H1 (cell line): Measurements from ENCODE around the gene SPIRE1. TPM values are rescaled to one million over a fixed set of nuclear protein-coding genes. Genes with fewer than 3 reads are reported as not detected.

Source experiments
- CTCF ChIA-PET: fragments of 300-600 bp; sonication (Branson Sonifier 250); formaldehyde crosslinking; loops from one replicate; lab custom pipeline; 2021; ENCODE audit not compliant: partially characterized antibody; lab: Charles Lee
- POLR2A ChIA-PET: fragments of 300-600 bp; sonication (Branson Sonifier 250); formaldehyde crosslinking; loops from one replicate; lab custom pipeline; 2021; ENCODE audit warnings: inconsistent platforms; ENCODE audit not compliant: partially characterized antibody; lab: Charles Lee
- DNase-seq, 2 experiments: peaks; one replicate each; pipeline versions ENCODE4 v3.0.0 to v3.0.0-alpha.2; 2010 to 2022; ENCODE audit warnings: low spot score in 2 of 2, low read depth in 1 of 2, mixed read lengths in 1 of 2
- FAIRE-seq: peaks from 2 replicates; lab custom pipeline; 2011; peaks lifted over from hg19 to GRCh38; lab: Jason Lieb, UNC
- H2AFZ ChIP-seq: 2 replicates; pipeline ENCODE4 v1.8.1; 2012; ENCODE audit warnings: low read length, inconsistent platforms
- H2AK5ac ChIP-seq: 2 replicates; pipeline ENCODE4 v1.6.1; 2013; ENCODE audit warnings: low read depth, low read length
- H2BK120ac ChIP-seq: replicated peaks from 2 replicates; pipeline ENCODE3; 2013; ENCODE audit warnings: low read depth, low read length, inconsistent platforms
- H2BK12ac ChIP-seq: 2 replicates; pipeline ENCODE4 v1.6.1; 2013; ENCODE audit warnings: low read depth, low read length
- H2BK15ac ChIP-seq: 2 replicates; pipeline ENCODE4 v1.6.1; 2013; ENCODE audit warnings: low read length
- H2BK20ac ChIP-seq: 2 replicates; pipeline ENCODE4 v1.6.1; 2013; ENCODE audit warnings: low read length
- H2BK5ac ChIP-seq: 2 replicates; pipeline ENCODE4 v1.6.1; 2013; ENCODE audit warnings: low read depth, low read length
- H3K14ac ChIP-seq: 2 replicates; pipeline ENCODE4 v1.6.1; 2013; ENCODE audit warnings: inconsistent platforms; ENCODE audit not compliant: insufficient read length
- H3K18ac ChIP-seq: 2 replicates; pipeline ENCODE4 v1.6.1; 2013; ENCODE audit warnings: low read length; ENCODE audit errors: extremely low read depth
- H3K23ac ChIP-seq: 2 replicates; pipeline ENCODE4 v1.6.1; 2013; ENCODE audit warnings: inconsistent platforms; ENCODE audit not compliant: insufficient read length
- H3K23me2 ChIP-seq: 2 replicates; pipeline ENCODE4 v1.6.1; 2013; ENCODE audit warnings: low read depth, low read length
- H3K27ac ChIP-seq: 2 replicates; pipeline ENCODE4 v1.6.1; 2011; ENCODE audit warnings: low read depth, low read length, inconsistent platforms
- H3K27me3 ChIP-seq, 4 experiments: replicated peaks in 1 of 4; 1 replicate in 1 of 4; 2 replicates in 3 of 4; pipeline versions ENCODE4 v1.6.1 to v1.8.1; 2011 to 2013; ENCODE audit warnings: low read length in 3 of 4, mild to moderate bottlenecking in 3 of 4, inconsistent platforms in 2 of 4, mixed read lengths in 2 of 4, moderate library complexity in 1 of 4; ENCODE audit not compliant: control insufficient read depth in 3 of 4, insufficient read depth in 3 of 4; ENCODE audit errors: extremely low read depth in 1 of 4
- H3K36me3 ChIP-seq, 4 experiments: 2 replicates each; pipeline versions ENCODE4 v1.6.1 to v1.8.1; 2011 to 2013; ENCODE audit warnings: mild to moderate bottlenecking in 4 of 4, low read length in 3 of 4, moderate library complexity in 2 of 4, control low read depth in 1 of 4, inconsistent platforms in 1 of 4; ENCODE audit not compliant: insufficient read depth in 4 of 4, control insufficient read depth in 2 of 4
- H3K4ac ChIP-seq: replicated peaks from 2 replicates; pipeline ENCODE3; 2013; ENCODE audit warnings: low read length, low read depth, mixed read lengths, inconsistent platforms; ENCODE audit not compliant: insufficient read length
- H3K4me1 ChIP-seq, 4 experiments: replicated peaks in 1 of 4; 1 replicate in 1 of 4; 2 replicates in 3 of 4; pipeline versions ENCODE4 v1.6.1 to v1.8.1; 2011 to 2013; ENCODE audit warnings: low read length in 3 of 4, inconsistent platforms in 2 of 4, mixed read lengths in 1 of 4; ENCODE audit not compliant: insufficient read depth in 4 of 4, control insufficient read depth in 3 of 4
- H3K4me2 ChIP-seq, 2 experiments: 2 replicates each; pipeline versions ENCODE4 v1.6.1 to v1.8.1; 2011 to 2013; ENCODE audit warnings: low read depth in 2 of 2, low read length in 2 of 2, control low read depth in 1 of 2, inconsistent platforms in 1 of 2, mild to moderate bottlenecking in 1 of 2; ENCODE audit not compliant: insufficient read depth in 1 of 2
- H3K4me3 ChIP-seq, 4 experiments: fragments of 200-600, 300-600 bp in 1 of 4; sonication (generic), shearing (Covaris generic), sonication (Bioruptor Twin) in 1 of 4; 2 replicates each; pipeline versions ENCODE4 v1.5.1 to v1.8.1; 2011 to 2016; ENCODE audit warnings: low read length in 4 of 4, low read depth in 3 of 4, control low read depth in 2 of 4, inconsistent platforms in 2 of 4, mild to moderate bottlenecking in 2 of 4, mixed read lengths in 1 of 4, moderate library complexity in 1 of 4; ENCODE audit not compliant: insufficient read depth in 2 of 4; ENCODE audit errors: extremely low read depth in 1 of 4
- H3K56ac ChIP-seq: replicated peaks from 2 replicates; pipeline ENCODE3; 2013; ENCODE audit warnings: low read depth, mild to moderate bottlenecking, mixed read lengths, low read length, inconsistent platforms; ENCODE audit not compliant: insufficient read length
- H3K79me1 ChIP-seq: 2 replicates; pipeline ENCODE4 v1.6.1; 2013; ENCODE audit warnings: low read depth, low read length, control low read depth
- H3K79me2 ChIP-seq, 2 experiments: 2 replicates each; pipeline versions ENCODE4 v1.6.1 to v1.8.1; 2012 to 2013; ENCODE audit warnings: low read length in 2 of 2, mild to moderate bottlenecking in 2 of 2, inconsistent platforms in 1 of 2; ENCODE audit not compliant: insufficient read depth in 2 of 2, control insufficient read depth in 1 of 2
- H3K9ac ChIP-seq, 4 experiments: replicated peaks in 1 of 4; 1 replicate in 1 of 4; 2 replicates in 3 of 4; pipeline versions ENCODE4 v1.6.1 to v1.8.1; 2011 to 2013; ENCODE audit warnings: low read depth in 3 of 4, low read length in 3 of 4, control low read depth in 2 of 4, mild to moderate bottlenecking in 2 of 4, moderate library complexity in 2 of 4, inconsistent platforms in 1 of 4; ENCODE audit errors: extremely low read depth in 1 of 4
- H3K9me3 ChIP-seq, 2 experiments: 2 replicates each; pipeline versions ENCODE4 v1.6.1 to v1.8.1; 2012 to 2013; ENCODE audit warnings: mild to moderate bottlenecking in 2 of 2, moderate library complexity in 2 of 2, control low read depth in 1 of 2, inconsistent platforms in 1 of 2, low read depth in 1 of 2, low read length in 1 of 2, mixed read lengths in 1 of 2; ENCODE audit not compliant: insufficient read depth in 2 of 2
- H4K20me1 ChIP-seq, 2 experiments: replicated peaks in 1 of 2; 2 replicates each; pipeline versions ENCODE3 to v1.8.1; 2011 to 2013; ENCODE audit warnings: inconsistent platforms in 2 of 2, low read length in 2 of 2, mild to moderate bottlenecking in 1 of 2; ENCODE audit not compliant: insufficient read depth in 2 of 2, control insufficient read depth in 1 of 2
- H4K5ac ChIP-seq: 2 replicates; pipeline ENCODE4 v1.6.1; 2013; ENCODE audit warnings: low read length, low read depth, mixed read lengths, inconsistent platforms; ENCODE audit not compliant: insufficient read length
- H4K8ac ChIP-seq: 2 replicates; pipeline ENCODE4 v1.8.0; 2013; ENCODE audit warnings: mild to moderate bottlenecking, moderate library complexity, low read length, inconsistent platforms; ENCODE audit not compliant: insufficient read depth; ENCODE audit errors: extremely low read depth
- H4K91ac ChIP-seq: replicated peaks from 2 replicates; pipeline ENCODE3; 2013; ENCODE audit warnings: low read length, mixed read lengths, inconsistent platforms; ENCODE audit not compliant: insufficient read length
- EGR1 ChIP-seq: IDR thresholded peaks from 2 replicates; pipeline ENCODE4 v1.6.1; 2011; ENCODE audit warnings: low read depth, low read length, borderline replicate concordance
- EP300 ChIP-seq, 2 experiments: IDR thresholded peaks; 1 replicate in 1 of 2; 2 replicates in 1 of 2; pipeline ENCODE4 v1.6.1; 2011 to 2012; ENCODE audit warnings: low read depth in 2 of 2, low read length in 2 of 2, mild to moderate bottlenecking in 2 of 2, borderline replicate concordance in 1 of 2, inconsistent platforms in 1 of 2, moderate library complexity in 1 of 2
- EZH2 ChIP-seq: fragments of 200-600 bp; sonication (generic); IDR thresholded peaks from 2 replicates; pipeline ENCODE4 v1.7.1; 2012; ENCODE audit warnings: low read depth, mild to moderate bottlenecking, moderate library complexity, low read length, inconsistent platforms; ENCODE audit not compliant: severe bottlenecking
- HDAC2 ChIP-seq, 2 experiments: fragments of 300-600 bp in 1 of 2; sonication (generic) in 1 of 2; IDR thresholded peaks; 2 replicates each; pipeline ENCODE4 v1.6.1; 2011 to 2012; ENCODE audit warnings: low read depth in 2 of 2, low read length in 2 of 2, mild to moderate bottlenecking in 2 of 2, moderate library complexity in 2 of 2, borderline replicate concordance in 1 of 2, inconsistent platforms in 1 of 2
- JUN ChIP-seq: IDR thresholded peaks from 2 replicates; pipeline ENCODE4 v1.6.1; 2011; ENCODE audit warnings: low read depth, mild to moderate bottlenecking, improper control_type of control experiment, low read length
- KDM4A ChIP-seq: IDR thresholded peaks from one replicate; pipeline ENCODE4 v1.7.1; 2012; ENCODE audit warnings: low read depth, mild to moderate bottlenecking, moderate library complexity, low read length, inconsistent platforms; ENCODE audit not compliant: severe bottlenecking
- MAFK ChIP-seq: IDR thresholded peaks from 2 replicates; pipeline ENCODE4 v1.6.1; 2012; ENCODE audit warnings: low read depth, mild to moderate bottlenecking, improper control_type of control experiment, low read length
- NANOG ChIP-seq: IDR thresholded peaks from 2 replicates; pipeline ENCODE4 v1.6.1; 2011; ENCODE audit warnings: low read length, low read depth, mild to moderate bottlenecking, inconsistent platforms; ENCODE audit not compliant: insufficient read depth, poor library complexity, severe bottlenecking
- POU5F1 ChIP-seq: IDR thresholded peaks from 2 replicates; pipeline ENCODE4 v1.6.1; 2011; ENCODE audit warnings: low read depth, mild to moderate bottlenecking, low read length, moderate library complexity
- RBBP5 ChIP-seq: IDR thresholded peaks from 2 replicates; pipeline ENCODE4 v1.7.1; 2012; ENCODE audit warnings: low read depth, mild to moderate bottlenecking, inconsistent platforms, low read length, moderate library complexity, borderline replicate concordance
- TAF7 ChIP-seq: optimal IDR thresholded peaks from 2 replicates; pipeline ENCODE3; 2011; ENCODE audit warnings: low read depth, mild to moderate bottlenecking, inconsistent platforms, low read length, moderate library complexity, borderline replicate concordance
- TCF12 ChIP-seq: IDR thresholded peaks from 2 replicates; pipeline ENCODE4 v1.6.1; 2011; ENCODE audit warnings: low read depth, mild to moderate bottlenecking, low read length
- WGBS, 2 experiments: shearing (Covaris generic) in 1 of 2; methylation state at CpG; one replicate each; pipeline versions ENCODE4 v1.1.6 to v1.1.7; 2013 to 2015; ENCODE audit warnings: low lambda C conversion rate in 2 of 2, mixed read lengths in 2 of 2, inconsistent platforms in 1 of 2, low coverage in 1 of 2, missing lambda C conversion rate in 1 of 2; ENCODE audit not compliant: insufficient replicate concordance in 2 of 2, insufficient coverage in 1 of 2, insufficient read length in 1 of 2; ENCODE audit errors: extremely low coverage in 1 of 2, missing lambda C conversion rate in 1 of 2; 5-methylcytosine and 5-hydroxymethylcytosine counted together
- polyA plus RNA-seq, 7 experiments: library from polyadenylated mRNA; depleted of rRNA in 3 of 7; stranded (reverse) in 5 of 7; unstranded in 2 of 7; fragments of >200 nt in 5 of 7; fragments of 200-250 nt in 2 of 7; gene quantifications; 1 replicate in 5 of 7; 2 replicates in 1 of 7; 4 replicates in 1 of 7; pipeline versions ENCODE4 v1.2.1 to v1.2.3, GENCODE V29; 2011 to 2013; ENCODE audit warnings: missing spikeins in 2 of 7, mixed read lengths in 2 of 7
- total RNA-seq: library from RNA; stranded (reverse); fragmentation: NEBNext Ultra II Directional; extraction: Animal tissue kit (Norgen Biotek cat#: 25700); gene quantifications from 2 replicates; pipeline ENCODE4 v1.2.1, GENCODE V29; 2021

SPIRE1 gene
- total and polyA plus RNA-seq, 2 of the 8 experiments (the other 6 are each of a cell fraction or from before 2014, with no cell fraction given): 6.0 to 21.5 TPM

DNA sequence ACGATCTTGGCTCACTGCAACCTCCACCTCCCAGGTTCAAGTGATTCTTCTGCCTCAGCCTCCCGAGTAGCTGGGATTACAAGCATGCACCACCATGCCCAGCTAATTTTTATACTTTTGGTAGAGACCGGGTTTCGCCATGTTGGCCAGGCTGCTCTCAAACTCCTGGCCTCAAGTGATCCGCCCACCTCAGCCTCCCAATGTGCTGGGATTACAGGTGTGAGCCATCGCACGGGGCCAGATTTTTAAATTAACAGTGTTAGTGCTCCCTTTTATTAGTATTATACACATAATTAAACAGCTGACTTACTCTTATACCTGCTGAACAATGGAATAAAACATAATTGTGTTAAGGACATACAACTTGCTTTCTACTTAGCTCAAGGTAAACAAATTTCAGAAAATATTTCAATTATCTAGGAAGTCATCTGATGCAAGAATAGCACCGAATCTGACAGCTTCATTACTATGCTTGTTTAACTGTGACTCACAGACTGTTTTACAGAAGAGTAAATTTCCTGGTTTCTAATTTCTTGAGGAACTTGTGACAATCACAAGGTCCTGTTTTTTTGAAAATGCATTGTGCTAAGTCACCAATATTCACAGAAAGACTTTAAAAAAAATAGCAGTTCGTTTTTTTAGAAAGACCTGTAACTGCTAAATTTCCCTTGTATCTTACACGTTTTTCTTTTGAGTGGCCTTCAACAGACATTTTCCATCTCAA lies 51.2 kb downstream of the SPIRE1 start:
- no peak overlapping the region for H3K4ac ChIP-seq
- H3K56ac ChIP-seq: no peak overlapping the region
- no peak overlapping the region for H2BK12ac ChIP-seq
- no peak overlapping the region for H3K14ac ChIP-seq
- no peak overlapping the region for H4K5ac ChIP-seq
- H4K20me1 ChIP-seq: no peaks in the 10 kb centered on the region
- no peak overlapping the region for H2BK120ac ChIP-seq
- no peak overlapping the region for H3K4me3 ChIP-seq
- no peak overlapping the region for H2BK15ac ChIP-seq
- no peaks in the 10 kb centered on the region; the same call in 1 of the 2 replicates for H3K23me2 ChIP-seq
- no peak for DNase-seq
- H2BK20ac ChIP-seq: no peak overlapping the region
- H2AFZ ChIP-seq: no peak overlapping the region
- H3K36me3 ChIP-seq: no peaks in the 10 kb centered on the region
- H3K4me2 ChIP-seq: no peak overlapping the region
- H3K79me2 ChIP-seq: no peaks in the 10 kb centered on the region
- no peak overlapping the region for H3K27ac ChIP-seq
- no peaks in the 10 kb centered on the region for H3K27me3 ChIP-seq
- H4K8ac ChIP-seq: no peak overlapping the region
- FAIRE-seq: no peak
- no peak overlapping the region for H2AK5ac ChIP-seq
- CTCF ChIA-PET: interaction anchor here (1.5 kb wide), 1 partner anchor 19 kb away, joined by 3 read pairs; no protein-coding TSS in a partner anchor
- H4K91ac ChIP-seq: no peak overlapping the region
- POLR2A ChIA-PET: interaction anchor here (0.6 to 1.4 kb wide), 3 partner anchors 10 to 222 kb away, joined by 3 read pairs; no protein-coding TSS in a partner anchor
- H3K4me1 ChIP-seq: peaks cover 0 to 16% (median 8%) of the 10 kb centered on the region in 4 experiments; a peak in 3 of 7 replicates
- H3K9ac ChIP-seq: no peak overlapping the region
- no peaks in the 10 kb centered on the region for H3K79me1 ChIP-seq
- H3K9me3 ChIP-seq: no peaks in the 10 kb centered on the region
- WGBS, 2 experiments: 89% methylated on average over 10 of the region's 10 CpGs; no CpG with 5 or more reads in 1 of the 2 experiments
- H3K23ac ChIP-seq: no peak overlapping the region
- H3K18ac ChIP-seq: no peak overlapping the region
- no peak overlapping the region for H2BK5ac ChIP-seq
- TF ChIP-seq EZH2 (no peak), EP300 (IDR thresholded peaks at IDR 0.05; ENCODE audit: borderline replicate concordance in 1 of 2, low read depth in 2 of 2, low read length in 2 of 2) (no peak), TCF12 (no peak), TAF7 (no peak), NANOG (no peak), KDM4A (no peak), JUN (no peak), EGR1 (no peak), POU5F1 (no peak), HDAC2 (IDR thresholded peaks at IDR 0.05; ENCODE audit: borderline replicate concordance in 1 of 2, low read depth in 2 of 2, low read length in 2 of 2) (no peak), MAFK (no peak), RBBP5 (no peak)
